ENCODE data around the gene ARID1B. TPM values are rescaled to one million over a fixed set of nuclear protein-coding genes. Genes with fewer than 3 reads are reported as not detected.
A peak's percentile ranks its signal among the peaks of the same experiment; 100 is the strongest.

ARID1B gene
- total RNA-seq, 1 experiment from 2014 or later, result 63.9 TPM

DNA sequence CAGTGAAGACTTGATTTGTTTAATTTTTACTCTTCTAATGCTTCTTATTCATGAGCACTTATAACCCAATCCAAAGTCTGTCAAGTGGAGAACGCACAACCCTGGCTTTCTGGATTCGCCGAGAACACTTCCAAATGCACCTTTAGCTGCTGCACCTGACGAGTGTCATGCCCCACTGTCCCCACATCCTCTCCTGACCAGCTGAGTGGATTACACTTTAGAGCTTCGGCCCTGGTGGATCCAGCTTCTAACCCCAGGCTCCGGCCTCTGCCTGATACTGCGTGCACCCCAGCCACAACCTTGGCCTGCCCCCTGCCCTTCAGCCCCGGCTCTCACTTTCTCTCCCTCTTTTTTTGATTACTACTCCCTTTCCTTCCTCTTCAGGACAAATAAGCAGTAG is 287.3 kb downstream of the ARID1B start:
- Mint-ChIP-seq H3K4me3 (ENCODE audit: unreplicated experiment) (no peak overlapping the region), H3K36me3 (ENCODE audit: insufficient read depth, unreplicated experiment) (no peaks in the 10 kb centered on the region), H3K27ac (ENCODE audit: low read depth, unreplicated experiment) (no peak overlapping the region), H3K9me3 (ENCODE audit: unreplicated experiment) (no peaks in the 10 kb centered on the region), H3K27me3 (ENCODE audit: insufficient read depth, unreplicated experiment) (no peaks in the 10 kb centered on the region), H3K4me1 (ENCODE audit: insufficient read depth, unreplicated experiment) (peaks cover 11% of the 10 kb centered on the region)
- TF ChIP-seq, protein P1, sequence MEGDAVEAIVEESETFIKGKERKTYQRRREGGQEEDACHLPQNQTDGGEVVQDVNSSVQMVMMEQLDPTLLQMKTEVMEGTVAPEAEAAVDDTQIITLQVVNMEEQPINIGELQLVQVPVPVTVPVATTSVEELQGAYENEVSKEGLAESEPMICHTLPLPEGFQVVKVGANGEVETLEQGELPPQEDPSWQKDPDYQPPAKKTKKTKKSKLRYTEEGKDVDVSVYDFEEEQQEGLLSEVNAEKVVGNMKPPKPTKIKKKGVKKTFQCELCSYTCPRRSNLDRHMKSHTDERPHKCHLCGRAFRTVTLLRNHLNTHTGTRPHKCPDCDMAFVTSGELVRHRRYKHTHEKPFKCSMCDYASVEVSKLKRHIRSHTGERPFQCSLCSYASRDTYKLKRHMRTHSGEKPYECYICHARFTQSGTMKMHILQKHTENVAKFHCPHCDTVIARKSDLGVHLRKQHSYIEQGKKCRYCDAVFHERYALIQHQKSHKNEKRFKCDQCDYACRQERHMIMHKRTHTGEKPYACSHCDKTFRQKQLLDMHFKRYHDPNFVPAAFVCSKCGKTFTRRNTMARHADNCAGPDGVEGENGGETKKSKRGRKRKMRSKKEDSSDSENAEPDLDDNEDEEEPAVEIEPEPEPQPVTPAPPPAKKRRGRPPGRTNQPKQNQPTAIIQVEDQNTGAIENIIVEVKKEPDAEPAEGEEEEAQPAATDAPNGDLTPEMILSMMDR (IDR thresholded peaks at IDR 0.05; ENCODE audit: unreplicated experiment), result no peak
- no TSS peak for BruUV-seq (replicated peaks)
- POLR2A ChIA-PET, result interaction anchor here (0.5 to 1.0 kb wide), 2 partner anchors 11 to 284 kb away, joined by 3 read pairs; no protein-coding TSS in a partner anchor
- intact Hi-C loops (cut with micrococcal nuclease), result no loop called here
- DNase-seq (ENCODE audit: unreplicated experiment), result no peak
- CTCF ChIA-PET, result no interaction called here

DNA sequence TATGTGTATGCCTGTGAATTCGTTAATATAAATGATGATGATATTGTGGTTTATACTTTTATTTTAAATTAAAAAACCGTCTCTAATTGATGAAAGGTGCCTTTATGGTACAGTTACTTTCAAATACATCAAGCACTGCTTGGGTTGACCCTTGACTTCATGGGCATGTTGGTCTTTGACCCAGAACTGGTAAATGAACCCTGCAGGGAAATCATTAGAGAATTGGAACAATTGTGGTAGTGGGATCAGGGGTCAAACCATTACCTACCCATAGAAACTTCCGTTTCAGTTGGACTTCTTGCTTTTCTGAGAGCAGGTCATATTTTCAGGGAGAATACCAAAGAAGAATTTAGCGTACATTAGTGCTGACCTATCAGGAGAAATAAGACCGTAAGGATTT is 288.2 kb downstream of the ARID1B start:
- no peak overlapping the region for H3K4me3 Mint-ChIP-seq (ENCODE audit: unreplicated experiment)
- TF ChIP-seq, protein P1 (IDR thresholded peaks at IDR 0.05; ENCODE audit: unreplicated experiment), result no peak
- intact Hi-C loops (cut with micrococcal nuclease), result no loop called here
- ChIA-PET CTCF (no interaction called here), POLR2A (interaction anchor here (1.0 kb wide), 1 partner anchor 12 kb away, joined by 3 read pairs; no protein-coding TSS in a partner anchor)
- no TSS peak for BruUV-seq (replicated peaks)
- no peaks in the 10 kb centered on the region for H3K9me3 Mint-ChIP-seq (ENCODE audit: unreplicated experiment)
- no peak for DNase-seq (ENCODE audit: unreplicated experiment)
- H3K4me1 Mint-ChIP-seq (ENCODE audit: insufficient read depth, unreplicated experiment), result peaks cover 11% of the 10 kb centered on the region
- no peak overlapping the region for H3K27ac Mint-ChIP-seq (ENCODE audit: low read depth, unreplicated experiment)
- no peaks in the 10 kb centered on the region for H3K27me3 Mint-ChIP-seq (ENCODE audit: insufficient read depth, unreplicated experiment)
- no peaks in the 10 kb centered on the region for H3K36me3 Mint-ChIP-seq (ENCODE audit: insufficient read depth, unreplicated experiment)

DNA sequence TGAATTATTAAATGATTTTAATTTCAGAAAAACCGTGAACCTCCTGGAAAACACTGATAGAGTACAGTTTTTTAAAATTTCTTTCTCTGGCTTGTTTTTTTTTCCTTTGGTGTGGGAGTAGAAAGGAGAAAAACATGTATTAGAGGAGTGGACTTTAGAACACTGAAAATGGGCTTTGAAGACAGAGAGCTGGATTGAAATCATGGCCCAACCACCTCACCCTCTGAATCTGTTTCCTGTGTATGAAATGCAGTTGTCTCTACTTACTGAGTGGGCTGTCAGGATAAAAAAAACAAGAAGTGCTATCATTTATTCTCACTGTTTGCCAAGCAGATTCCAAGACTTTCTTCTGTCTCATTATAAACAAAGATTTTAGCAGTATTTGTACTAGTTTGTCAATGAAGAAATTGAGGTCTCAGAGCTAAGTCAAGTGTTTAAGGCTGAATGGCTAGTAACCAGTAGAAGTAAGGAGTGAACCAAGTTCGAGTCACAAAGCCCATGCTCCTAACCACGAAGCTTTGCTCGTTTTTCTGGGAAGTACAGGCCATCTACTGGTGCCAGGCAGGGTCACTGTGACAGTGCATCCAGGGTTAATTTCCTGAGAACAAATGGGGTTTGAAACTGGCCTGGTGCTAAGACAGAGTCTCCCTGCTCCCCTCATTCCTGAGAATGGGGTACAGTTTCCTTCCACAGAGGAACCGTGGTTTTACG is 289.8 kb downstream of the ARID1B start:
- ChIA-PET CTCF (interaction anchor here (1.5 kb wide), 1 partner anchor 21 kb away, joined by 7 read pairs; no protein-coding TSS in a partner anchor), POLR2A (interaction anchor here (1.9 kb wide), 1 partner anchor 33 kb away, joined by 7 read pairs; no protein-coding TSS in a partner anchor)
- BruUV-seq (replicated peaks), result no TSS peak
- intact Hi-C loops (cut with micrococcal nuclease), result no loop called here
- H3K9me3 Mint-ChIP-seq (ENCODE audit: unreplicated experiment), result no peaks in the 10 kb centered on the region
- H3K27me3 Mint-ChIP-seq (ENCODE audit: insufficient read depth, unreplicated experiment), result no peaks in the 10 kb centered on the region
- H3K27ac Mint-ChIP-seq (ENCODE audit: low read depth, unreplicated experiment), result peak overlapping the region; percentile 16
- peaks cover 11% of the 10 kb centered on the region for H3K4me1 Mint-ChIP-seq (ENCODE audit: insufficient read depth, unreplicated experiment)
- H3K4me3 Mint-ChIP-seq (ENCODE audit: unreplicated experiment), result no peak overlapping the region
- TF ChIP-seq, protein P1 (IDR thresholded peaks at IDR 0.05; ENCODE audit: unreplicated experiment), result no peak
- peaks cover 9% of the 10 kb centered on the region for H3K36me3 Mint-ChIP-seq (ENCODE audit: insufficient read depth, unreplicated experiment)
- DNase-seq (ENCODE audit: unreplicated experiment), result no peak

DNA sequence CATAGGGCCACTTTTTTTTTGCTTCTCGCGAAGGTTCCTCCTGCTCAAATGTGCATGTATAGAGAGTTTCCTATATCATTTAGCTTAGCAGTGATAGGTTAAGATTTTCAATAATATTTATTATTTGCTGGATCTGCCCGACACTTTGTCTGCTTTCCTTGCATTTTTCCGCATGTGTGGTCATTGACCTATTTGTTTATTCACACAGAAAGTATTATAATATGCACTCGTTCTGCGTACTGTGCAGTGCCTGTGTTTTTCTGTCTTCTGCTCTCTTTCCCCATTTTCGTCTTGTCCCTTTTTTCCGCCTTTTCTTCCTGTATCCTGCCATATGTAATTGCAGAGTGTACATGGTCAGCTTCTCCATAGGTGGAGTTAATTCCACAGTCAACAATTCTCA is 290.3 kb downstream of the ARID1B start:
- Mint-ChIP-seq H3K4me3 (ENCODE audit: unreplicated experiment) (no peak overlapping the region), H3K27ac (ENCODE audit: low read depth, unreplicated experiment) (no peak overlapping the region), H3K9me3 (ENCODE audit: unreplicated experiment) (no peaks in the 10 kb centered on the region), H3K27me3 (ENCODE audit: insufficient read depth, unreplicated experiment) (no peaks in the 10 kb centered on the region), H3K36me3 (ENCODE audit: insufficient read depth, unreplicated experiment) (peaks cover 9% of the 10 kb centered on the region), H3K4me1 (ENCODE audit: insufficient read depth, unreplicated experiment) (peaks cover 11% of the 10 kb centered on the region)
- ChIA-PET CTCF (interaction anchor here (1.5 to 3.3 kb wide), 2 partner anchors 21 to 33 kb away, joined by 7 to 9 read pairs; no protein-coding TSS in a partner anchor), POLR2A (interaction anchor here (1.9 kb wide), 1 partner anchor 33 kb away, joined by 7 read pairs; no protein-coding TSS in a partner anchor)
- TF ChIP-seq, protein P1 (IDR thresholded peaks at IDR 0.05; ENCODE audit: unreplicated experiment), result no peak
- no TSS peak for BruUV-seq (replicated peaks)
- intact Hi-C loops (cut with micrococcal nuclease), result no loop called here
- DNase-seq (ENCODE audit: unreplicated experiment), result no peak

Data from MCF 10A (cell line).